GM12878 (cell line): ENCODE results near the gene BSND. TPM values are rescaled to one million over a fixed set of nuclear protein-coding genes. Genes with fewer than 3 reads are reported as not detected.

Experiments used
- ATAC-seq: fragments of 200-7000 bp; cut with Tn5 transposase; 3 replicates; pipeline ENCODE4 v1.9.1; 2020; ENCODE audit warnings: mild to moderate bottlenecking, moderate library complexity
- BruUV-seq: library from RNA; stranded (reverse); fragments of 400-500 nt; replicated peaks from 2 replicates; lab custom pipeline; 2021; lab: Mats Ljungman, UMichigan
- CTCF ChIA-PET: fragments of 300-600 bp; sonication (Branson Sonifier 250); formaldehyde crosslinking; extraction: SDS; loops from one replicate; lab custom pipeline; 2021; ENCODE audit warnings: inconsistent platforms; lab: Yijun Ruan, JAX
- POLR2A ChIA-PET: fragments of 350-600 bp; formaldehyde crosslinking; extraction: SDS; loops from one replicate; lab custom pipeline; 2021; ENCODE audit warnings: inconsistent platforms; lab: Charles Lee
- RAD21 ChIA-PET: fragments of 300-600 bp; sonication (Branson Sonifier 250); formaldehyde crosslinking; loops from one replicate; lab custom pipeline; 2023; ENCODE audit warnings: antibody characterized with exemption; ENCODE audit not compliant: unreplicated experiment; lab: Charles Lee
- SMC1A ChIA-PET: fragments of 300-600 bp; sonication (Branson Sonifier 250); formaldehyde crosslinking; loops from one replicate; lab custom pipeline; 2023; ENCODE audit not compliant: unreplicated experiment, uncharacterized antibody; lab: Charles Lee
- DNase-seq: peaks from one replicate; pipeline ENCODE4 v3.0.0-alpha.2; 2011; ENCODE audit warnings: low read depth, low spot score
- FAIRE-seq: peaks from 3 replicates; lab custom pipeline; 2011; peaks lifted over from hg19 to GRCh38; lab: Jason Lieb, UNC
- H2AFZ ChIP-seq: 2 replicates; pipeline ENCODE4 v1.6.0; 2011; ENCODE audit warnings: low read depth, low read length, control low read depth; ENCODE audit not compliant: control insufficient read depth
- H3K27ac ChIP-seq: 2 replicates; pipeline ENCODE4 v1.5.1; 2011; ENCODE audit warnings: control low read depth; ENCODE audit not compliant: control insufficient read depth, insufficient read depth
- H3K27me3 ChIP-seq, 2 experiments: replicated peaks in 1 of 2; 2 replicates each; pipeline versions ENCODE4 v1.6.0 to v1.6.1; 2011; ENCODE audit warnings: low read length in 1 of 2; ENCODE audit not compliant: control insufficient read depth in 2 of 2, insufficient read depth in 2 of 2
- H3K36me3 ChIP-seq, 2 experiments: 2 replicates each; pipeline ENCODE4 v1.5.1; 2011; ENCODE audit warnings: low read length in 1 of 2; ENCODE audit not compliant: control insufficient read depth in 2 of 2, insufficient read depth in 2 of 2
- H3K4me1 ChIP-seq: 2 replicates; pipeline ENCODE4 v1.6.1; 2011; ENCODE audit warnings: mild to moderate bottlenecking, low read length, moderate library complexity, mixed read lengths; ENCODE audit not compliant: control insufficient read depth, insufficient read depth
- H3K4me2 ChIP-seq: 2 replicates; pipeline ENCODE4 v1.6.0; 2011; ENCODE audit warnings: control low read depth; ENCODE audit not compliant: control insufficient read depth, insufficient read depth
- H3K4me3 ChIP-seq: fragments of 200-600 bp; sonication (generic); 2 replicates; pipeline ENCODE4 v1.5.1; 2016
- H3K79me2 ChIP-seq: 2 replicates; pipeline ENCODE4 v1.6.0; 2011; ENCODE audit warnings: low read length; ENCODE audit not compliant: control insufficient read depth, insufficient read depth
- H3K9ac ChIP-seq: 2 replicates; pipeline ENCODE4 v1.8.0; 2011; ENCODE audit warnings: low read length, control low read depth, mixed read lengths; ENCODE audit not compliant: control insufficient read depth, insufficient read depth
- H3K9me3 ChIP-seq: replicated peaks from 3 replicates; pipeline ENCODE4 v1.5.1; 2011; ENCODE audit warnings: mild to moderate bottlenecking, low read length; ENCODE audit not compliant: control insufficient read depth, insufficient read depth
- H4K20me1 ChIP-seq: 2 replicates; pipeline ENCODE4 v1.6.0; 2011; ENCODE audit not compliant: control insufficient read depth, insufficient read depth
- EGR1 ChIP-seq, 2 experiments: IDR thresholded peaks; 1 replicate in 1 of 2; 2 replicates in 1 of 2; pipeline ENCODE4 v1.6.1; 2011 to 2012; ENCODE audit warnings: low read depth in 2 of 2, low read length in 2 of 2, borderline replicate concordance in 1 of 2, mild to moderate bottlenecking in 1 of 2, moderate library complexity in 1 of 2
- FOXM1 ChIP-seq: IDR thresholded peaks from 2 replicates; pipeline ENCODE4 v1.6.1; 2012; ENCODE audit warnings: low read depth, mild to moderate bottlenecking, inconsistent platforms, low read length, moderate library complexity
- GATAD2B ChIP-seq: fragments of 450-650 bp; conservative IDR thresholded peaks from 2 replicates; pipeline ENCODE4 v1.6.1; 2017; ENCODE audit warnings: low read depth, mild to moderate bottlenecking, moderate library complexity
- IKZF1 ChIP-seq: fragments of 450-650 bp; conservative IDR thresholded peaks from 2 replicates; pipeline ENCODE4 v1.6.1; 2017; ENCODE audit warnings: antibody characterized with exemption, mild to moderate bottlenecking
- JUNB ChIP-seq: IDR thresholded peaks from 2 replicates; pipeline ENCODE4 v1.6.1; 2016; ENCODE audit warnings: antibody characterized with exemption, mild to moderate bottlenecking
- MEF2A ChIP-seq: IDR thresholded peaks from 2 replicates; pipeline ENCODE4 v1.6.1; 2011; ENCODE audit warnings: low read depth, mild to moderate bottlenecking, low read length, moderate library complexity; ENCODE audit not compliant: insufficient read depth
- NFIC ChIP-seq: IDR thresholded peaks from 2 replicates; pipeline ENCODE4 v1.6.1; 2012; ENCODE audit warnings: low read depth, mild to moderate bottlenecking, inconsistent platforms, low read length, moderate library complexity
- POU2F2 ChIP-seq: IDR thresholded peaks from 3 replicates; pipeline ENCODE4 v1.6.1; 2011; ENCODE audit warnings: low read depth, mild to moderate bottlenecking, low read length, borderline replicate concordance
- TCF12 ChIP-seq: IDR thresholded peaks from 2 replicates; pipeline ENCODE4 v1.6.1; 2011; ENCODE audit warnings: low read depth, mild to moderate bottlenecking, low read length
- WGBS: methylation state at CpG from one replicate; pipeline ENCODE4 v1.1.6; 2016; ENCODE audit warnings: low lambda C conversion rate; ENCODE audit not compliant: insufficient replicate concordance, insufficient coverage; ENCODE audit errors: missing lambda C conversion rate; 5-methylcytosine and 5-hydroxymethylcytosine counted together
- in situ Hi-C: fragments of 300-500 bp; cut with MboI; formaldehyde crosslinking; loops from 9 replicates; pipeline ENCODE4 v1.14.3; 2018; ENCODE audit warnings: mixed read lengths
- intact Hi-C: fragments of 100-400 bp; cut with micrococcal nuclease; formaldehyde crosslinking; loops from one replicate; pipeline ENCODE4 v1.14.2; 2022; ENCODE audit not compliant: unreplicated experiment
- polyA plus RNA-seq, 11 experiments: library from polyadenylated mRNA; depleted of rRNA in 4 of 11; unstranded in 6 of 11; stranded (reverse) in 5 of 11; fragments of >200 nt; fragmentation: Nextera tagmentation in 4 of 11; fragmentation: Illumina TruSeq in 1 of 11; extraction: Ambion mirVana in 4 of 11; extraction: Trizol in 1 of 11; gene quantifications; 1 replicate in 1 of 11; 2 replicates in 10 of 11; pipeline versions ENCODE4 v1.2.1 to v1.2.3, GENCODE V29; 2011 to 2016; ENCODE audit warnings: inconsistent platforms in 2 of 11, missing spikeins in 2 of 11, low read depth in 1 of 11
- total RNA-seq, 4 experiments: library from RNA; depleted of rRNA in 3 of 4; stranded (reverse); fragments of >200 nt in 3 of 4; fragmentation: Illumina TruSeq in 1 of 4; extraction: Trizol in 1 of 4; gene quantifications; 2 replicates each; pipeline versions ENCODE4 v1.2.1 to v1.2.3, GENCODE V29; 2013 to 2021
- TF ChIP-seq, protein P1 (sequence below): fragments of 450-650 bp; IDR thresholded peaks from 2 replicates; pipeline ENCODE4 v1.6.1; 2017; ENCODE audit warnings: mild to moderate bottlenecking, low read depth, inconsistent platforms; ENCODE audit not compliant: poor library complexity, severe bottlenecking
- TF ChIP-seq, protein P2 (sequence below): fragments of 450-650 bp; IDR thresholded peaks from 2 replicates; pipeline ENCODE4 v1.6.1; 2017; ENCODE audit warnings: mild to moderate bottlenecking
- TF ChIP-seq, protein P3 (sequence below), 3 experiments: IDR thresholded peaks in 2 of 3; conservative IDR thresholded peaks in 1 of 3; 2 replicates each; pipeline ENCODE4 v1.5.1; 2011; ENCODE audit warnings: low read depth in 3 of 3, low read length in 3 of 3, mild to moderate bottlenecking in 3 of 3, control low read depth in 2 of 3, moderate library complexity in 2 of 3, inconsistent platforms in 1 of 3, mixed read lengths in 1 of 3; ENCODE audit not compliant: control insufficient read depth in 2 of 3, insufficient read depth in 1 of 3; ENCODE audit errors: extremely low read depth in 1 of 3
- TF ChIP-seq, protein P4 (sequence below): fragments of 150-350 bp; IDR thresholded peaks from 2 replicates; pipeline ENCODE4 v1.6.1; 2016; ENCODE audit warnings: low read depth, low read length

The BSND gene
- total and polyA plus RNA-seq, 10 of the 15 experiments (the other 5 are each of a cell fraction or from before 2014, with no cell fraction given) = not detected

DNA sequence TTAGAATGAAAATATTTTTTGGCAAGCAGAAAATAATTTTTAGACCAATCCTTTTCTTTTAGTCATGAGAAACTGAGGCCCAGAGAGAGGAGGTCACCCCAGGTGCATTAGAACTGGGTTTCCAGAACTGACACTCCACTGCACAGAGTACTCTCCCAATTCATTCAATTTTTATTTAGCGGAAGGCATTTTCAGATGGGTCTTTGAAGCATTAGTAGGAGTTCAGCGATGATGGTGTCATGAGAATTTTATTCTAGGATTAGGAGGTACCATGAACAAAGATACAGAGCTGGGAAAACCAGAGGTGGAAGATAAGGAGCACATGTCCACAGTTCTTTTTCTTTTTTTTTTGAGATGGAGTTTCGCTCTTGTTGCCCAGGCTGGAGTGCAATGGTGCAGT is 42.9 kb downstream of the BSND start (continued):
- TF ChIP-seq GATAD2B (no peak), EGR1 (IDR thresholded peaks at IDR 0.05; ENCODE audit: borderline replicate concordance in 1 of 2, low read depth in 2 of 2, low read length in 2 of 2) (no peak), POU2F2 (no peak), FOXM1 (no peak), MEF2A (no peak)
- TF ChIP-seq, all 136 proteins: peak for 0

DNA sequence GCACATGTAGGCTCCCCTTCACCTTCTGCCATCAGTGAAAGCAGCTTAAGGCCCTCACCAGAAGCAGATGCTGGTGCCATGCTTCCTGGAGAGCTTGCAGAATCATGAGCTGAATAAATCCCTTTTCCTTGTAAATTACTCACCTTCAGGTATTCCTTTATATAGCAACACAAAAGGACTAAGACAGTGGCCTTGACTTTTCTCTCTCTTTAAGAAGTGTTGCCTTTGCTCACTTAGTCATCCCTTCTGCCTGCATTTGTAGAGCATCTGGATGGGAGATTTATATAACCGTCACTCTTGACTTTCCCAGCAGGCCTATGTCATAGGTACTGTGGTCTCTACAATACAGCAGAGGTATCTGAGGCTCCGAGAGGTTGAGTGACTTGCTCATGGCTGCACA is 44.3 kb downstream of the BSND start:
- no TSS peak for BruUV-seq
- Histone ChIP-seq H3K79me2 (no peaks in the 10 kb centered on the region), H4K20me1 (no peaks in the 10 kb centered on the region), H3K9ac (no peak overlapping the region), H3K27ac (no peak overlapping the region), H3K36me3 (no peaks in the 10 kb centered on the region), H3K4me3 (no peak overlapping the region), H3K4me1 (no peaks in the 10 kb centered on the region), H3K9me3 (no peaks in the 10 kb centered on the region), H2AFZ (no peak overlapping the region), H3K4me2 (no peak overlapping the region), H3K27me3 (peaks cover 4 to 8% of the 10 kb centered on the region in 2 experiments)
- WGBS = 28% methylated on average over 2 of the region's 2 CpGs
- ATAC-seq (no peak), DNase-seq (no peak), FAIRE-seq (no peak)
- ChIA-PET POLR2A (no interaction called here), CTCF (no interaction called here), SMC1A (no interaction called here), RAD21 (no interaction called here)
- intact Hi-C loops = no loop called here
- in situ Hi-C loops = no loop called here
- TF ChIP-seq, protein P1, sequence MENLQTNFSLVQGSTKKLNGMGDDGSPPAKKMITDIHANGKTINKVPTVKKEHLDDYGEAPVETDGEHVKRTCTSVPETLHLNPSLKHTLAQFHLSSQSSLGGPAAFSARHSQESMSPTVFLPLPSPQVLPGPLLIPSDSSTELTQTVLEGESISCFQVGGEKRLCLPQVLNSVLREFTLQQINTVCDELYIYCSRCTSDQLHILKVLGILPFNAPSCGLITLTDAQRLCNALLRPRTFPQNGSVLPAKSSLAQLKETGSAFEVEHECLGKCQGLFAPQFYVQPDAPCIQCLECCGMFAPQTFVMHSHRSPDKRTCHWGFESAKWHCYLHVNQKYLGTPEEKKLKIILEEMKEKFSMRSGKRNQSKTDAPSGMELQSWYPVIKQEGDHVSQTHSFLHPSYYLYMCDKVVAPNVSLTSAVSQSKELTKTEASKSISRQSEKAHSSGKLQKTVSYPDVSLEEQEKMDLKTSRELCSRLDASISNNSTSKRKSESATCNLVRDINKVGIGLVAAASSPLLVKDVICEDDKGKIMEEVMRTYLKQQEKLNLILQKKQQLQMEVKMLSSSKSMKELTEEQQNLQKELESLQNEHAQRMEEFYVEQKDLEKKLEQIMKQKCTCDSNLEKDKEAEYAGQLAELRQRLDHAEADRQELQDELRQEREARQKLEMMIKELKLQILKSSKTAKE = no peak
- TF ChIP-seq, protein P2, sequence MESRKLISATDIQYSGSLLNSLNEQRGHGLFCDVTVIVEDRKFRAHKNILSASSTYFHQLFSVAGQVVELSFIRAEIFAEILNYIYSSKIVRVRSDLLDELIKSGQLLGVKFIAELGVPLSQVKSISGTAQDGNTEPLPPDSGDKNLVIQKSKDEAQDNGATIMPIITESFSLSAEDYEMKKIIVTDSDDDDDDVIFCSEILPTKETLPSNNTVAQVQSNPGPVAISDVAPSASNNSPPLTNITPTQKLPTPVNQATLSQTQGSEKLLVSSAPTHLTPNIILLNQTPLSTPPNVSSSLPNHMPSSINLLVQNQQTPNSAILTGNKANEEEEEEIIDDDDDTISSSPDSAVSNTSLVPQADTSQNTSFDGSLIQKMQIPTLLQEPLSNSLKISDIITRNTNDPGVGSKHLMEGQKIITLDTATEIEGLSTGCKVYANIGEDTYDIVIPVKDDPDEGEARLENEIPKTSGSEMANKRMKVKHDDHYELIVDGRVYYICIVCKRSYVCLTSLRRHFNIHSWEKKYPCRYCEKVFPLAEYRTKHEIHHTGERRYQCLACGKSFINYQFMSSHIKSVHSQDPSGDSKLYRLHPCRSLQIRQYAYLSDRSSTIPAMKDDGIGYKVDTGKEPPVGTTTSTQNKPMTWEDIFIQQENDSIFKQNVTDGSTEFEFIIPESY = no peak
- no peak for TF ChIP-seq IKZF1
- TF ChIP-seq, protein P3, sequence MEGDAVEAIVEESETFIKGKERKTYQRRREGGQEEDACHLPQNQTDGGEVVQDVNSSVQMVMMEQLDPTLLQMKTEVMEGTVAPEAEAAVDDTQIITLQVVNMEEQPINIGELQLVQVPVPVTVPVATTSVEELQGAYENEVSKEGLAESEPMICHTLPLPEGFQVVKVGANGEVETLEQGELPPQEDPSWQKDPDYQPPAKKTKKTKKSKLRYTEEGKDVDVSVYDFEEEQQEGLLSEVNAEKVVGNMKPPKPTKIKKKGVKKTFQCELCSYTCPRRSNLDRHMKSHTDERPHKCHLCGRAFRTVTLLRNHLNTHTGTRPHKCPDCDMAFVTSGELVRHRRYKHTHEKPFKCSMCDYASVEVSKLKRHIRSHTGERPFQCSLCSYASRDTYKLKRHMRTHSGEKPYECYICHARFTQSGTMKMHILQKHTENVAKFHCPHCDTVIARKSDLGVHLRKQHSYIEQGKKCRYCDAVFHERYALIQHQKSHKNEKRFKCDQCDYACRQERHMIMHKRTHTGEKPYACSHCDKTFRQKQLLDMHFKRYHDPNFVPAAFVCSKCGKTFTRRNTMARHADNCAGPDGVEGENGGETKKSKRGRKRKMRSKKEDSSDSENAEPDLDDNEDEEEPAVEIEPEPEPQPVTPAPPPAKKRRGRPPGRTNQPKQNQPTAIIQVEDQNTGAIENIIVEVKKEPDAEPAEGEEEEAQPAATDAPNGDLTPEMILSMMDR (IDR thresholded peaks at IDR 0.05 in 2 of 3, conservative IDR thresholded peaks at IDR 0.05 in 1 of 3; ENCODE audit: control insufficient read depth in 2 of 3, extremely low read depth in 1 of 3, insufficient read depth in 1 of 3, low read depth in 3 of 3, low read length in 3 of 3) = no peak
- TF ChIP-seq, protein P4, sequence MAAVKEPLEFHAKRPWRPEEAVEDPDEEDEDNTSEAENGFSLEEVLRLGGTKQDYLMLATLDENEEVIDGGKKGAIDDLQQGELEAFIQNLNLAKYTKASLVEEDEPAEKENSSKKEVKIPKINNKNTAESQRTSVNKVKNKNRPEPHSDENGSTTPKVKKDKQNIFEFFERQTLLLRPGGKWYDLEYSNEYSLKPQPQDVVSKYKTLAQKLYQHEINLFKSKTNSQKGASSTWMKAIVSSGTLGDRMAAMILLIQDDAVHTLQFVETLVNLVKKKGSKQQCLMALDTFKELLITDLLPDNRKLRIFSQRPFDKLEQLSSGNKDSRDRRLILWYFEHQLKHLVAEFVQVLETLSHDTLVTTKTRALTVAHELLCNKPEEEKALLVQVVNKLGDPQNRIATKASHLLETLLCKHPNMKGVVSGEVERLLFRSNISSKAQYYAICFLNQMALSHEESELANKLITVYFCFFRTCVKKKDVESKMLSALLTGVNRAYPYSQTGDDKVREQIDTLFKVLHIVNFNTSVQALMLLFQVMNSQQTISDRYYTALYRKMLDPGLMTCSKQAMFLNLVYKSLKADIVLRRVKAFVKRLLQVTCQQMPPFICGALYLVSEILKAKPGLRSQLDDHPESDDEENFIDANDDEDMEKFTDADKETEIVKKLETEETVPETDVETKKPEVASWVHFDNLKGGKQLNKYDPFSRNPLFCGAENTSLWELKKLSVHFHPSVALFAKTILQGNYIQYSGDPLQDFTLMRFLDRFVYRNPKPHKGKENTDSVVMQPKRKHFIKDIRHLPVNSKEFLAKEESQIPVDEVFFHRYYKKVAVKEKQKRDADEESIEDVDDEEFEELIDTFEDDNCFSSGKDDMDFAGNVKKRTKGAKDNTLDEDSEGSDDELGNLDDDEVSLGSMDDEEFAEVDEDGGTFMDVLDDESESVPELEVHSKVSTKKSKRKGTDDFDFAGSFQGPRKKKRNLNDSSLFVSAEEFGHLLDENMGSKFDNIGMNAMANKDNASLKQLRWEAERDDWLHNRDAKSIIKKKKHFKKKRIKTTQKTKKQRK = no peak
- no peak for TF ChIP-seq JUNB
- TF ChIP-seq TCF12 = no peak
- TF ChIP-seq NFIC = no peak
